Kasumi-1 (cell line): ENCODE measurements around the gene PANK3.
"Not testable (repeated sequence)": the region's sequence is repeated elsewhere in the genome, so short reads cannot be mapped to it uniquely, and the experiment has no call there.

Experiments
- DNase-seq, 2 experiments: peaks; one replicate each; lab custom pipeline; 2025; lab: John Stamatoyannopoulos, UW

The PANK3 gene

DNA sequence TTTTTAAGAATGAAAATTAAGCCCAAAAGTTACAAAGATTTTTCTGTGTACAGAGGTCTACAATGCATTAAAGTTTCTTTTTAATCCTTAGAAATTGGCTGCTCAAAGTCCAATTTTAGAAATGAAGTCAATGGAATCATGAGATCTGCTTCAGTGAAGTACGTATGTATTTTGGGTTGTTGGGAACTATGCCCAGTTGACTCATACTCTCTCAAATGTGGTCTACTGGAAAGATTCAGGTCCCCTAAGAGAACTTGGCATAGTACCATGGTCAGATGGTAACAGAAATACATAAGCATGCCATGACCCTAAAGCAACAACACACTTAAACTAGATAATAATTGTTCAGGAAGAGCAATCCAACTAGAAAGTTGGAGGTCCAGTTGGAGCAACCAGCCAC lies 27.0 kb downstream of the PANK3 start:
- DNase-seq: no peak

DNA sequence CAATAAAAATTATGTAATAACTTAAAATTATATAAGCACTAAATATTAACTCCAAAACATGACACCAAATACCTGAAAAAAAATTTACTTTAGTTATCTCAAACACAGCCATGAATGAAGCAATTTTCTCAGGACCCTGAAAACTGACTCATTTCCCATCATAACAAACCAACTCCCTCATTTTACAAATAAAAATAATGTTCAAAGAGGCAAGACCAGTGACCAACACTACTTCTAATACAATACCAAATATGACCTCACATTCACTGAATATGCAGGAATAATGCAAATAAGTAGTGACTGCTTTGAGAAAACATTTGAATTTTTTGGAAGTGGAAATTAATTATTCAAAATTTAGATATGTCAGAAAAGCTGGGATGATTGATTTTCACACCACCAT lies 28.5 kb downstream of the PANK3 start:
- DNase-seq: no peak

DNA sequence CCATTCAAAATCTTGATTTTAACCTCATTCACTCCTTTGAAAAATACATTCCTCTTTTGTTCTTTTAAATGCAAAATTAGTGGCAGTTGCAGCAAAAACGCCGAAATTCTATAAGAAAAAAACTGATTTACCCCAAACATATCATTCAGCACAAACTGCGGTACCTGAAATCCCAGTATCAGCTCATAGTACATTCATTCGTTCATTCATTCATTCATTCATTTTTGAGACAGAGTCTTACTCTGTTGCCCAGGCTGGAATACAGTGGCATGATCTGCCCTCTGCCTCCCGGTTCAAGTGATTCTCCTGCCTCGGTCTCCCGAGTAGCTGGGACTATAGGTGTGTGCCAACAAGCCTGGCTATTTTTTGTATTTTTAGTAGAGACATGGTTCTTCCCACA lies 29.6 kb downstream of the PANK3 start:
- DNase-seq: no peak

DNA sequence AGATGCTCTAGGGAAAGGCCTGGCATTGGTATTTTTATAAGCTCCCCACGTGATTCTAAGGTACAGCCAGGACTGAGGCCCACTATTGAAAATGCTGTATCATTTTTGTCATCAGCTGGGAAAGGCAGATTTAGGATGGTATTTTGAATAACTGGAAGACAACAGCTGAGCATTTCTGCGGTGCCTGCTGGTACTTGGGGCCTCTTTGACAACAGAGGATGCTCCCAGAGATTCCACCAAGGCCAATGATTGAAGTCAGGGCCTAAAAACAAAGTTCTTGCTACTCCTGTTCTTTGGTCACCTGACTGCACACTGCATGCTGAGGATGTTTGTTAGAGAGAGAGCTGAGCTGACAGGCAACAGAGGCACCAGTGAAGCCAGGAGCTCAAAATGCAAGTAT lies 42.0 kb downstream of the PANK3 start:
- no peak for DNase-seq

DNA sequence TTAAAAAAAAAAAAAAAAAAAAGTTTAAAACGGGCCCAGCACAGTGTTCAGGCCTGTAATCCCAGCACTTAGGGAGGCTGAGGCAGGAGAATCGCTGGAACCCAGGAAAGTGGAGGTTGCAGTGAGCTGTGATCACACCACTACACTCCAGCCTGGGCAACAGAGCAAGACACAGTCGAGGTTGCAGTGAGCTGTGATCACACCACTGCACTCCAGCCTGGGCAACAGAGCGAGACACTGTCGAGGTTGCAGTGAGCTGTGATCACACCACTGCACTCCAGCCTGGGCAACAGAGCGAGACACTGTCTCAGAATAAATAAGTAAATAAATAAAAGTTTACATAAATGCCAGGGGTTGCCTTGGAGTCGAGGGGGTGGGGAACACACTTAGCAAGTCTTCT lies 44.8 kb downstream of the PANK3 start:
- not testable (repeated sequence) for DNase-seq

DNA sequence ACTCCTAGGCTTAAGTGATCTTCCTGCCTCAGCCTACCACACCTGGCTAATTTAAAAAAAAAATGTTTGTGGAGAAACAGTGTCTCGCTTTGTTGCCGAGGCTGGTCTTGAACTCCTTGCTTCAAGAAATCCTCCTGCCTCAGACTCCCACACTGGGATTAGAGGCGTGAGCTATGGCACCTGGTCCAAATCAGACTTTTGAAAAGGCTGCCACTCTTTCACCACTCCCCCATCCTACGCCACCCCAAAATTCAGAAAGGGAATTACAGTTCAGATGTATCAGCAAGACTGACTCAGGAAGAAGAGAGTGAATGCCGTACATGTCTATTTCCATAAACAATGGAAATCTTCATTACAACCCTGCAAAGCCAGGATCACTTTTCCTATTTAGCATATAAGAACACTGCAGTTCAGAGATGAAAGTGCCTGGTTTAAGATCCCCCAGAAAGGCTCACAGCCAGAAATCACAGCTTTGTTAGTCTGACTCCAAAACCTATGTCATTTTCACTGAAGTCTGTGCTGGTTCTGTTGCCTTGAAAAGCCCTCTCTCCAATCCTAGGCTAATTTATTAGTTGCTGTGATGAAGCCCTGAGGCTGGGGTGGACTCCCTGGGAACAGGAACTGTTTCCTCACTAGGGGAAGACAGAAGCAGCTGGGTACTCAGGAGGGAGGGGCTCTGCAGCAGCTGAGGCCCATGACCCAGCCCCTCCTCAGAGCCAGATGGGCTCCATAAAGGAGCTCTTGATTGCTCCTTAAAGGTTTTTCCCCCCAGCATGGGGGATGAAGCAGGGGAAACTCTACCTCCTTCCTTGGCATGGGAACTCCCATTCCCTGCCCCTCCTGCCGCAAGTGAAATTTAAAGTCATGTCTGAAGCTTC lies 46.9 kb downstream of the PANK3 start:
- DNase-seq: no peak

DNA sequence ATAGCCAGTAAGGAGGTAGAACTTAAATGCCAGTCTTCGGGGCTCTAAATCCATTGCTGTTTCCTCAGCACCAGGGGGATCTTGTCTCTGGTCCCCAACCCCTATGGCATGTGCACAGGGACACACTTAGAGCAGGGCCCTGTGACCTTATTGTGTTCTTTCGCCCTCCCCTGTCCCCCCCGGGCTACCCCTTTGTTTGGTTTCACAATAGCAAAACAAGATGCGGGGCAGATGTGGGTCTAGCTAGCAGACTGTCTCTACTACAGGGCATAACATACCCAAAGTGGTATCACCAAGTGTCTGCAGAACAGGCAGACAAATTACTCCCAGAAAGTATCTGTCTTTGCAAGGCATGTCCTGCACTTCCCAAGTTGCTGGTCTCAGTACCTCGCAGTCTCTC lies 48.0 kb downstream of the PANK3 start:
- no peak for DNase-seq

- no peak for DNase-seq
Measured at GRCh38 chr5:168530621-168531150, 48.5 kb downstream of the PANK3 start.

GRCh38 chr5:168529374-168530234 lies 49.6 kb downstream of the PANK3 start:
- DNase-seq: no peak

GRCh38 chr5:168528521-168529373 lies 50.4 kb downstream of the PANK3 start, which contains the start of gene FBLL1:
Gene FBLL1 (plus strand): TSS chr5:168529305. CDS start chr5:168529505, 200 bp downstream.
- peak in 1 of 2 experiments; percentile 13 for DNase-seq

GRCh38 chr5:168527756-168528295 lies 51.3 kb downstream of the PANK3 start:
- DNase-seq: no peak

DNA sequence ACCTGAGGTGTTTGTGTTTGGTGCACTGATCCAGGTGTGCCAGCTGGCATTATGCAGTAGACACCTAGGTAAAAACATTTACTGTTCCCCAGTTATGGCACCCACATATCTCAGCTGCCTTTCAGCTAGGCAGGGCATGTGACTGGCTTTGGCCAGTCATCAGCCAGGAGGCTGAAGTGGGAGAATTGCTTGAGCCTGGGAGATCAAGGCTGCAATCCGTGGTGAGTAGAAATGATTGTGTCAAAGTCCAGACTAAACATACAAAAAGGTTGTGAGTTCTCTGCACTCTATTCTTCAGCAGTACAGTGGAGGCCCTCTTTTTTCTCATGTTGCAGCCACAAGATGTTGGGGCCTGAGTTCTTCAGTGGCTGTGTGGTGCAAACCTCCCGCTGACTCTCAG lies 53.3 kb downstream of the PANK3 start:
- no peak for DNase-seq

- DNase-seq: no peak
Measured at GRCh38 chr5:168513861-168514428, 65.2 kb downstream of the PANK3 start.

DNA sequence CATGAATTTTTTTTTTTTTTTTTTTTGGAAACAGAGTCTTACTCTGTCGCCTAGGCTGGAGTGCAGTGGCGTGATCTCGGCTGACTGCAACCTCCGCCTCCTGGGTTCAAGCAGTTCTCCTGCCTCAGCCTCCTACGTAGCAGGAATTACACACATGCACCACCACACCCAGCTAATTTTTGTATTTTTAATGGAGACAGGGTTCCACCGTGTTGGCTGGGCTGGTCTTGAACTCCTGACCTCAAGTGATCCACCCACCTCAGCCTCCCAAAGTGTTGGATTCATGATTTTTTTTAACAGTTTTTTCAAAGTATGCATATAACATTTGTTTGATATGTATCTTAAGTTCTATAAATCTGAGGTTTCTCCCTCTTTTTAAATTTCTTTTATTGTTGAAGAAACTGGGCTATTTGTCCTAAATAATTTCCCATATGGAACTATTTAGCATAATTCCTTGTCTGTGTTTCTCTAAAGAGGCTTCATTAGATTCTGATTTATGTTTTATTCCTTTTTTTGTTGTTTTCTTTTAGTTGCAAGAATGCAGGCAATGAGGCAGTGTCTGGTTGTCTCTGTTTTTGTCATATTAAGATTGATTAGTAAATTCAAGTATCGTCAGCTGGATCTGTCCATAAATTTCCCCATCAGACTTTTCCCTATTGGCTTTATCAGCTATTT lies 76.5 kb downstream of the PANK3 start:
- no peak for DNase-seq
